KOPT-K1 (cell line): ENCODE data around the gene METTL3.

Source experiments
- H3K27ac ChIP-seq: fragments of 200-600 bp; sonication (generic); 2 replicates; pipeline ENCODE4 v1.5.1; 2016; ENCODE audit warnings: antibody characterized with exemption, mild to moderate bottlenecking, low read depth, low read length; ENCODE audit not compliant: poor library complexity, severe bottlenecking
- H3K36me3 ChIP-seq: fragments of 200-600 bp; sonication (generic); 2 replicates; pipeline ENCODE4 v1.5.1; 2017; ENCODE audit warnings: antibody characterized with exemption, mild to moderate bottlenecking, low read length, moderate library complexity; ENCODE audit not compliant: insufficient read depth
- H3K9me3 ChIP-seq: fragments of 200-600 bp; sonication (generic); 2 replicates; pipeline ENCODE4 v1.5.1; 2017; ENCODE audit warnings: antibody characterized with exemption, low read length, mild to moderate bottlenecking; ENCODE audit not compliant: insufficient read depth, poor library complexity, severe bottlenecking

Gene METTL3

GRCh38 chr14:21455912-21456667 lies 55.0 kb downstream of the METTL3 start, which contains the start of gene CHD8:
TSS of gene CHD8 (minus strand) at chr14:21456123. CDS start at chr14:21431643, 24,480 bp downstream.
- Histone ChIP-seq H3K36me3 (peaks cover 20% of the 10 kb centered on the region; the same call in 1 of the 2 replicates), H3K9me3 (no peaks in the 10 kb centered on the region), H3K27ac (peak within 1 kb of the TSS; percentile 80)

GRCh38 chr14:21455592-21455911 lies 55.6 kb downstream of the METTL3 start:
- no peaks in the 10 kb centered on the region for H3K9me3 ChIP-seq
- H3K36me3 ChIP-seq = peaks cover 15% of the 10 kb centered on the region; the same call in 1 of the 2 replicates
- H3K27ac ChIP-seq = peak overlapping the region; percentile 80

- Histone ChIP-seq H3K36me3 (peaks cover 12% of the 10 kb centered on the region; the same call in 1 of the 2 replicates), H3K27ac (peak overlapping the region; percentile 80), H3K9me3 (no peaks in the 10 kb centered on the region)
Measured at GRCh38 chr14:21454843-21455544, 56.1 kb downstream of the METTL3 start.

GRCh38 chr14:21449899-21450216 lies 61.3 kb downstream of the METTL3 start:
- Histone ChIP-seq H3K9me3 (no peaks in the 10 kb centered on the region), H3K27ac (no peak overlapping the region), H3K36me3 (peaks cover 14% of the 10 kb centered on the region; the same call in 1 of the 2 replicates)
